ENCODE data around the gene SPATA6L.

SPATA6L gene

DNA sequence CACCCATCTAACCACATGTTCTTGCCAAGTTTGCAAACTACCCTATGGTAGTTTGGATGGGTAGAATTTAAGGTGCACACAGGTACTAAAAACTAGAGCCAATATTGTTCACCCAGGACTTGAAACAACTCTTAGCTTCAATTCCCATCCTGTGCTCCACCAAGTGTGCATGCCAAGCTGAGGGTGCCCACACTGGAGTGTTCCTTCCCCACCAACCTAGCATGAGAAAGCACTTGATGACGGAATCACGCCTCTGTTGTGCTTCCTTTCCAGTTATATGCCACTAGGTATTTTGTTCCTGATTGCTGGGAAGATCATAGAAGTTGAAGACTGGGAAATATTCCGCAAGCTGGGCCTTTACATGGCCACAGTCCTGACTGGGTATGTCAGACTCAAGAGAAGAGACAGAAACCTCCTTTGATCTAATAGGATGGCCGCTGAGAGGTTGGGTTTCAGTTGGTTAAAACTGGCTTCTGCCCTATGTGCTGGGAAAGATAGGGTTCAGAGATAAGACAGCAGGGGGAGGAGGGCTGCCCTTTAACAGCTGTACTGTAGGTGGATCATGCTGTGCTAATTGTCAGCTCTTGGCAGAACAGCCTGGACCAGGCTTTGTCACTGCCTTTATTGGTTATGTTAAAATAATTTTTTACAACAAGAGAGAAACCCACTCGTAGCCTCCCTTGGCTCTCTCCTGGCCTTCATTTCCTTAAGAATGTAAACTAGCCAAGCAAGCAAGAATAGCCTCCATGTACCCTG is 92.5 kb downstream of the SPATA6L start:
- no peak for DNase-seq
- H3K4me1 Mint-ChIP-seq (ENCODE audit: low read depth) = peaks cover 33% of the 10 kb centered on the region
- H3K36me3 Mint-ChIP-seq (ENCODE audit: low read depth) = no peaks in the 10 kb centered on the region
- no peak overlapping the region for H3K27ac Mint-ChIP-seq
- no peaks in the 10 kb centered on the region for H3K9me3 Mint-ChIP-seq
- no peak overlapping the region for H3K4me3 Mint-ChIP-seq
- H3K27me3 Mint-ChIP-seq = no peaks in the 10 kb centered on the region

DNA sequence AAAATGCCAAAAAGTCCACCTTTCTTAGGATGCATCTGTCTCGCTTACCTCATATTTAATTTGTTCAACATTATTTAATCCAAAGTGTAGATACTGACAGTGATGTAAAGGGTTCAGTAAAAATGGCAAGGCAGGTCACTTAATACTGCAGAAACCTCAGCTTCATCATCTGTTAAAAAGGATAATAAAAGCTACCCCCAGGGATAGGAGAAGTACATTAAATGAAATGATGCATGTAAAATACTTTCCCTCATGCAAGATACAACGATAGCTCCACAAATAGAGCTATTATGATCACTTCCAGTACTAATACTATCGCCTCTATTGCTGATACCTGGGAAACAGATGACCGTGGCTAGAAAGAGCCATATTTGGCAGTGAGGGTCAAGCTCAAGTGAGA is 93.1 kb downstream of the SPATA6L start:
- Mint-ChIP-seq H3K27ac (no peak overlapping the region), H3K27me3 (no peaks in the 10 kb centered on the region), H3K4me1 (ENCODE audit: low read depth) (peaks cover 33% of the 10 kb centered on the region), H3K36me3 (ENCODE audit: low read depth) (no peaks in the 10 kb centered on the region), H3K9me3 (no peaks in the 10 kb centered on the region), H3K4me3 (no peak overlapping the region)
- no peak for DNase-seq

DNA sequence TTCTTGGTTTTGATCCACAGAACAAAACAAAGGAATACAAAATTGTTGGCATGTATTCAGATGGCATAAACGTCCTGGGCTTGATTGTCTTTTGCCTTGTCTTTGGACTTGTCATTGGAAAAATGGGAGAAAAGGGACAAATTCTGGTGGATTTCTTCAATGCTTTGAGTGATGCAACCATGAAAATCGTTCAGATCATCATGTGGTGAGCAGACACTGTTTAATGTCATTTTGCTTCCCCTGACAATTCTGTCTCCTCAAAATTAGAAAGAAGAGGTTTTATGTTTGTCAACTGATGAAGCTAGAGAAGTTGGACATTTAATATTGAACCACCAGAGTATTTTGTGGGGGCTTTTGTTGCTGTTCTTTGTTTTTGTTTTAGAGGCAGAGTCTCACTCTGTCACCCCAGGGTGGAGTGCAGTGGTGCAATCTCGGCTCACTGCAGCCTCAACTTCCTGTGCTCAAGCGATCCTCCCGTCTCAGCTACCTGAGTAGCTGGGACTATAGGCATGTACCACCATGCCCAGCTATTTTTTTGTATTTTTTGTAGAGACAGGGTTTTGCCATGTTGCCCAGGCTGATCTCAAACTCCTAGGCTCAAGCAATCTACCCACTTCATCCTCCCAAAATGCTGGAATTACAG is 94.0 kb downstream of the SPATA6L start:
- Mint-ChIP-seq H3K4me3 (no peak overlapping the region), H3K4me1 (ENCODE audit: low read depth) (peaks cover 37% of the 10 kb centered on the region), H3K27me3 (no peaks in the 10 kb centered on the region), H3K9me3 (no peaks in the 10 kb centered on the region), H3K27ac (peak overlapping the region; percentile 19), H3K36me3 (ENCODE audit: low read depth) (no peaks in the 10 kb centered on the region)
- no peak for DNase-seq

DNA sequence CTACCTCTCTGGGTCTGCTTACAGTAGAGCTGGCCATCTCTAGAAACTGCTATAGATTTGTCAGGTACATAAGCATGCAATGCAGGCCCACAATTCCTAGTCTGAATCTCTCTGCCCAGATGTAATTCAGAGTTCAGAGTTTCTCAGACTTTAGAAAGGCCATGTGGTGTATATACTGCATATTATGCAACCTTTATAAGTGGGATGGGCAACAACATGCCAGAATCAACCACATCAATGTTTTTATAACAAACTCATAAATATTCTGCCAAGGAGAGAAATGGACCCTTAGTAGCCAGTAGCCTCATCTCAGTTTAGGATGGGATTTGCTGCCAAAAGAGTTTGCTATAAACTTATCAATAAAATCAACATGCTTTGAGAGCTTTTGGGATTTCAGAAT is 97.2 kb downstream of the SPATA6L start:
- H3K9me3 Mint-ChIP-seq = peaks cover 2% of the 10 kb centered on the region
- H3K27me3 Mint-ChIP-seq = no peaks in the 10 kb centered on the region
- H3K4me3 Mint-ChIP-seq = no peak overlapping the region
- no peak overlapping the region for H3K27ac Mint-ChIP-seq
- no peaks in the 10 kb centered on the region for H3K36me3 Mint-ChIP-seq (ENCODE audit: low read depth)
- H3K4me1 Mint-ChIP-seq (ENCODE audit: low read depth) = peaks cover 24% of the 10 kb centered on the region
- DNase-seq = no peak

DNA sequence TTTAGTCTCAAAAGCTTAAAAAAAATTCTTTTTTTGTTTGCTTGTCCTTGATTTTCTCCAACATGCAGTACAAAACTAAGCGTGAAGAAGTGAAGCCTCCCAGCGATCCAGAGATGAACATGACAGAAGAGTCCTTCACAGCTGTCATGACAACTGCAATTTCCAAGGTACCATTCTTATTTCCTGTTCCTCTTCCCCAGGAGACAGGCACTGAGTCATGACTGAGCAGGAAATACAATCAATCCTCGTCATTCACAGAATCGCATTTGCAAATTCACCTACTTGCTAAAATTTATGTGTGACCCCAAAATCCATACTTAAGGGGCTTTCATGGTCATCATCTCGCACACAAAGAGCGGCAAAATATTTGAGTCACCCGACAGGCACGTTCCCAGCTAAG is 98.7 kb downstream of the SPATA6L start:
- H3K4me3 Mint-ChIP-seq = no peak overlapping the region
- peaks cover 22% of the 10 kb centered on the region for H3K4me1 Mint-ChIP-seq (ENCODE audit: low read depth)
- H3K36me3 Mint-ChIP-seq (ENCODE audit: low read depth) = no peaks in the 10 kb centered on the region

DNA sequence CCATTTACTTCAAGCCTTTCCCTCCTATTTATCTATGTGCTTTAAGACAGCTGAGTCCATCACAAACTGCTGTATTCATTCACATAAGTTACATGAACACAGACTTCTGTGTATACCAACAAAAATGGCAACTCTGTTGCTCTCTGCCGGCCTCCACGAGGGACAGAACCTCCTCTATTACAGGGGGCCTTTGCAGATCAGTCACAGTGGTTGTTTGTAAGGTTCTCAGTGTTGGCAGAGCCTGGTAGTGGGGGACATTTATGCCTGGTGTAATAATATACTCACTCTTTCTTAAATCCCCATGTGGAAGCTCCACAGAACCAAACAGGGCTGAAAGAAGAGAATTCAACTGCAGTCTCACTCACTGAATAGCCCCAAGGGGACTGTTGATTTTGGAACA is 99.5 kb downstream of the SPATA6L start:
- Mint-ChIP-seq H3K4me1 (ENCODE audit: low read depth) (peaks cover 14% of the 10 kb centered on the region), H3K4me3 (no peak overlapping the region), H3K9me3 (peaks cover 2% of the 10 kb centered on the region), H3K27me3 (no peaks in the 10 kb centered on the region), H3K27ac (no peak overlapping the region), H3K36me3 (ENCODE audit: low read depth) (no peaks in the 10 kb centered on the region)
- no peak for DNase-seq

More for the DNA sequence above, 98.7 kb downstream of the SPATA6L start:
- Mint-ChIP-seq H3K27ac (no peak overlapping the region), H3K27me3 (no peaks in the 10 kb centered on the region), H3K9me3 (peaks cover 2% of the 10 kb centered on the region)
- DNase-seq = no peak

DNA sequence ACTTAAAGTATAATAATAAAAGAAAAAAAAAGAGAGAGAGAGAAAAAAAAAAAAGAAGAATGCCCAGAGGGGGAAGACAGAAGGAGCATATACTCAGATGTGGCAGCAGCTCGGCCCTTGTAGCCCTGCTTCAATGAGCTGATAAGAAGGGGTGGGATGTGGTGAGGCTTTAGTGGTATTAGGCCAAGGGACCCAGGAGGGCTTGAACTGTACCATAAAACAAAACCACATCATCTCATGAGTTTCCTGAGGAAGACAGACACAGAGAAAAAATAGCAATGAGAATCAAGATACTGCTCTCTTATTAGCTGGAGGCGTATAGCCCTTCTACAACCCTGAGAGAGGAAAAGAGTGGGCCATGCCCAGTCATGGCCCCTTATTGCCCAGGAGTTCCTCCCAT is 103.2 kb downstream of the SPATA6L start:
- peaks cover 14% of the 10 kb centered on the region for H3K4me1 Mint-ChIP-seq (ENCODE audit: low read depth)
- peaks cover 2% of the 10 kb centered on the region for H3K9me3 Mint-ChIP-seq
- H3K27me3 Mint-ChIP-seq = no peaks in the 10 kb centered on the region
- H3K27ac Mint-ChIP-seq = no peak overlapping the region
- no peak overlapping the region for H3K4me3 Mint-ChIP-seq
- DNase-seq = no peak
- no peaks in the 10 kb centered on the region for H3K36me3 Mint-ChIP-seq (ENCODE audit: low read depth)

DNA sequence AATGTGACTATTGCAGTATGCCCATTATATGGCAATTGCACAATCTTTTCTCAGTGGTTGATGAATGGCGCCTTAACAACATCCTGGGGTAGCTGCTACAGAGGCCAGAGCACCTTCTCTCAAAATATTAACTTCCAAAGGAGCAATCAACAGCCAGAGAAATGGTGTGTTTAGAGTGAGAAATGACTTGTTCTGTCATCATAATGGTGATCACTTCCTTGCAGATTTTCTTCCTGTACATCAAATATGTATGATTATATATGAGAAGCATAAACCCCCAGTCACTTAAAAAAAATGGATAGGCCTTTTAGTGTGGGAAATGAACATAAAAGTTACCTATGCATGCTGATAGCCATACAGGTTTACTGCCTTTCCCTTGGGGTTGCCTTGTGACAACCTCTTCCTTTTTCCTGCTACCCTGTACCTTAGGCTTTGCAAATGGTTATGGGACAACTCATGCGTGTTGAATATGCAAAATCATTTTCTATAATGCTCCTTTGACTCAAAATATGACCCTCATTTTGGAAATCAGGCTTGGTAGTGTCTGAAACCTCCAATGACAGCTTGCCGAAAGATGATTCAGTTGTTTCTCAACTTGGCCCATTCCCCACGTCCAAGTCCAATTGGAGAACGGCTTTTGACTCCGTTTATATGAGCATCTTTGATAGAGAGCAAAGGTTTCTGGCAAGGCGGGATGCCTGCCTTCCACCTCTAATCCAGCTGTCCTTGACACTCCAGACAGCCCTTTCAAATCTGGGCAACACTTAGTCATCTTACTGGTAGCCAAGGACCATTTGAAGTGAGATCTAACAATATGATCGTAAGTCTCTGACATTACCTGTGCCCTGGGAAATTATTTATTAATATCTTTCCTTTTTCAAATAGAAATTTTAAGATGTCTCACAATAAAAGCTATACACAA is 106.8 kb downstream of the SPATA6L start:
- Mint-ChIP-seq H3K4me3 (no peak overlapping the region), H3K27ac (no peak overlapping the region), H3K9me3 (no peaks in the 10 kb centered on the region), H3K4me1 (ENCODE audit: low read depth) (peaks cover 23% of the 10 kb centered on the region), H3K27me3 (no peaks in the 10 kb centered on the region), H3K36me3 (ENCODE audit: low read depth) (no peaks in the 10 kb centered on the region)
- DNase-seq = no peak

DNA sequence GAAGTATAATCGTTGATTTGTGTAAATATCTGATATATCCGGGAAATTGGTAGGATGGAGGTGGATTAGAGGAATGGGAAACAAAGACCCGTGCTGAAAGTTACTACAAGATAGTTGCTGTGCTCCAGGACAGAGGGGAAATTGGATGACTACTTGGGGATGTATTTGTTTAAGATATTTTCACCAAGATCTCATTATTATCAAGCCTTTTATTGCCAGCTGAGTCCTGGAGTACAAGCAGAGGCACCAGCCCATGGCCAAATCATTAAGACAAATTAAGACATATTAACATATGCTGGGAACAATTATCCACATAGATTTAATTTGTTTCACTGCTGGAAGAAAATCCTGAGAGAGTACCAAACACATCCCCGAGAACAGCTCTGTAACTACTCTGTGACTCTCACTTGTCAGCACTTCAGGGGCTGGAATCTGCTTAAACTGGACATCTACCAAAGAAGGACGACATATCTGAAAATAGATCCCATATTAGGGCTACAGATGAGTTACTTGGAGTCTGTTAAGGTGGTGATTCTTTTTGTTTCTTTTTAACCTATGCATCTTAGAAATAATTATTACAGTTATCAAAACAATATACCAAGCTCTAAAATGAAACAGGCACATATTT is 107.8 kb downstream of the SPATA6L start:
- no peaks in the 10 kb centered on the region for H3K36me3 Mint-ChIP-seq (ENCODE audit: low read depth)
- no peaks in the 10 kb centered on the region for H3K27me3 Mint-ChIP-seq
- DNase-seq = no peak
- H3K27ac Mint-ChIP-seq = no peak overlapping the region
- H3K9me3 Mint-ChIP-seq = no peaks in the 10 kb centered on the region
- peaks cover 24% of the 10 kb centered on the region for H3K4me1 Mint-ChIP-seq (ENCODE audit: low read depth)
- no peak overlapping the region for H3K4me3 Mint-ChIP-seq

DNA sequence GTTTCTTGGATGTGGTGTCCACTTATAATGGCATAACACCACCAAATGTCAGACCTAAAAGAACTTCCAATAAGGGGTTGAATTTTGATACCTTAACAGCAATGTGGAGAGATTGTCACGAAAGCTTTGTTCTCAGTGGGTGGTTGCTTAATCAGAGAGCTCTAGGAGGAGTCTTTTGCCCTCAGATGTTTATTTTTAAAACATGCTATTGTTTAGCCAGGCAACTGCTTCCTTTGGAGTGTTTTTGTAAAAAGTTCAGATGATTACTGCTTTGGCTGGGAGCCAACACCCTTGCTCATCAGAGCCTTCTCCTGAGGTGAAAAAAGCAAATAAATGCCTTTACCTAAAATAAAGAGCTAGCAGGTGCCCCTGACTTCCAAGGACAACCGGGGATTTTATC is 111.0 kb downstream of the SPATA6L start:
- no peak overlapping the region for H3K4me3 Mint-ChIP-seq
- H3K4me1 Mint-ChIP-seq (ENCODE audit: low read depth) = peaks cover 33% of the 10 kb centered on the region
- H3K9me3 Mint-ChIP-seq = no peaks in the 10 kb centered on the region
- no peaks in the 10 kb centered on the region for H3K36me3 Mint-ChIP-seq (ENCODE audit: low read depth)
- DNase-seq = no peak
- no peaks in the 10 kb centered on the region for H3K27me3 Mint-ChIP-seq
- H3K27ac Mint-ChIP-seq = no peak overlapping the region

DNA sequence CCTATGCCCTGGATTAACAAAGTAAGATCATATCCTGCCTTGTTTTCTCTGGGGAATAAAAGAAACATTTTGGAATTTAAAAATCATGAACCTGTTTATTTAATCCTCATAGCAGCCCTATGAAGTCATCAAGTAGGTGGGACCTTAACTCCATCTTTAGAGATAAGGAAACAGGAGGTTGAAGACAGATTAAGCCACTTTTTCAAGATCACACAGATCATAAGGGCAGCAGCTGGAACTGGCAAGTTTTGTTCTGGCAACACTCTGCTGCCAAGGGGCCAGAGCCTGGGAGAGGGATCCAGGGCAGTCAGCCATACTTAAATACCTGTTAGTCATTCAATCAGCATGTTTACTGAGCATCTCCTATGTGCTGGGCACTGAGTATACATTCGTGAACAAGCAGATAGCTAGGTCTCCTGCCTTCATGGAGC is 112.3 kb downstream of the SPATA6L start:
- no peaks in the 10 kb centered on the region for H3K27me3 Mint-ChIP-seq
- no peak overlapping the region for H3K27ac Mint-ChIP-seq
- no peak for DNase-seq
- no peaks in the 10 kb centered on the region for H3K9me3 Mint-ChIP-seq
- no peak overlapping the region for H3K4me3 Mint-ChIP-seq
- peaks cover 39% of the 10 kb centered on the region for H3K4me1 Mint-ChIP-seq (ENCODE audit: low read depth)
- no peaks in the 10 kb centered on the region for H3K36me3 Mint-ChIP-seq (ENCODE audit: low read depth)

DNA sequence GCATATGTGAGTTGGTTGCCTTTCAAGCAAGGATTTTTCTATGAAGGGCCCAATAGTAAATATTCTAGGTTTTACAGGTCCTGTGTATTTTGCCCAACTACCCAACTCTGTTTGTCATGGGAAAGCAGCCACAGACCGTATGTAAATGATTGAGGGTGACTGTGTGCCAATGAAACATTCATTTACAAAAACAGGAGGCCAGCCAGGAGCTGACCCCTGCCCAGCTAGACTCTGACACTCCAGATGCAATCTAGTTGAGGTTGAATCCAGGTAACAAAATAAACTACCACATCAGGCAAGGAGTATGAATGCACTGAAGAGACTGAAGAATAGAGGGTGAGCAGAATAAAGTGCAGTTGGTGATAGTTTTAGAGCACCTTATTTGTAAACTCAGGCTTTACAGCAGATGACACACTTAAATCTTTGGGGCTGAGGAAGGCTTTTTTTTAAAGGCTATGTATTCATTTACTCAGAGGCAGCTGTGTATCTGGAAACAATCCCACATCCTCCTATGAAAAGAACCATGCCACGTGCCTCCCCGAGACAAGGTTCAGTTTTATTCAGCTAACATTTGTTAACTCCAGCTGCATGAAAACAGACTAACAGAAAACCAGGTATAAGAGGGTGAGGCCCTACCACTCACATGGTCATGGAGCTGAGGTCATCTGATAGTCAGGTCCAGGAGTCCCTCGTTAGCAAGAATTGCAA is 115.3 kb downstream of the SPATA6L start:
- Mint-ChIP-seq H3K27ac (no peak overlapping the region), H3K36me3 (ENCODE audit: low read depth) (no peaks in the 10 kb centered on the region), H3K4me1 (ENCODE audit: low read depth) (peaks cover 60% of the 10 kb centered on the region), H3K27me3 (no peaks in the 10 kb centered on the region), H3K9me3 (no peaks in the 10 kb centered on the region), H3K4me3 (no peak overlapping the region)
- DNase-seq = no peak

DNA sequence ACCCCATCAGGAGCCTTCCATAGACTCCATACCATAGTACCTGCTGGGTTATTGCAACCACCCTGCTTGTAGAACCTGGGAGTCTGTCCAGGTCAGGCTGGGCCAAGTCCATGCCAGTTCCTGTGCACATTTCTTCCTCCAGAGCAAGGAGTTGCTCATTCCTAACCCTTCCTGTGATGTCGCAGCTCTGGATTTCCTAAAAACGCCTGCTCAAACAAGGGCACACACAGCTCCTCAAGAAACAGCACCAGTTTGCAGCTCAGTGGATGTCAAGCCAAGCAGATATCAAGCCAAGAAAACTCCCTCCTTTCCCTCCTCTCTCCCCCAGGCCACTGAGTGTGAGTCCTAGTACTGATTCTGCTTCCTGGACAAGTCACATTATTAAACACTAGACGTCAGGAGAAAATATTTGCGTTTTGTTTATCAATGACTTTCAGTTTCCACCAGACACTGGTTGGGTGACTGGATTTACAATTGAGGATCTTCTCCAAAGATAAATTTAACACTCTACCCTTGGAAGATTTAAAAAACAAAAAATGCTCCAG is 116.5 kb downstream of the SPATA6L start:
- Mint-ChIP-seq H3K4me1 (ENCODE audit: low read depth) (peaks cover 51% of the 10 kb centered on the region), H3K36me3 (ENCODE audit: low read depth) (no peaks in the 10 kb centered on the region), H3K27me3 (no peaks in the 10 kb centered on the region), H3K4me3 (no peak overlapping the region), H3K9me3 (no peaks in the 10 kb centered on the region), H3K27ac (no peak overlapping the region)
- DNase-seq = no peak
